ENCODE measurements around the gene DENND11.

DENND11 gene

GRCh38 chr7:141676618-141677017, 25.3 kb downstream of the DENND11 start:
- no peak for DNase-seq

DNA sequence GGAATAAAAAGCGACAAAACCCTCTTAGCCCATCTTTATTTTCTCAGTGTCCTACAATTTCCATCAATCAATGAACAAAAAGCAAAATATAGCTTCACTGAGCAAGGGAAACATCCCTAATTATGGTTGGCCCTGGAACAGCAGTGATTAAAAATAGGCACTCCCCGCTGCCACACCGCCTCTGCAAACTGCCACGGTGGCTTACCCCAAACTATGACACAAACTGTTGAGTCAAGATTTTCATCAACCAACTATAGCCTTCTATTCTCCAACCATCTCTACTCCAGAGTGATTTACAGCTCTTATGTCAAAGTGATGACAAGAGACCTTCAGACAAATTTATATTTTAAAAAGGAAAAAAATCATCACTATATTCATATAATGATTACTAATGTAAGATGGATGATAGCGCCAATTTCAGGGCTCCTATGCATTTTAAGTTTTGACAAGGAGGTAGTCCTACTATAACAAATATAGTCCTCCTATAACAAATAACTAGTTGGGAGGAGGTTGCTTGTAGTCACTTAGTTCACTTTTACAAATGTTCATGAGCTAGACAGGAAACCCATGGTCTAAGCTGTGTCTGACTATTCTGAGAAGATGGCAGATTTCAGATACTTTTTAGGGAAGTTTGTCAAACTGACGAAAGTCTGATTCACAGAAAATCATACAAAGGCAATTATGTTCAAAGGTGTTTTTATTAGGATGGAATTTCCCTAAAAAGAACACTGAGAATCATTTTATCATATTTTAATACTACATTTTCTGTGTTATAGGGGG, 26.3 kb downstream of the DENND11 start:
- no peak for DNase-seq

- no peak for DNase-seq
Measured at GRCh38 chr7:141674702-141675101, 27.3 kb downstream of the DENND11 start.

DNA sequence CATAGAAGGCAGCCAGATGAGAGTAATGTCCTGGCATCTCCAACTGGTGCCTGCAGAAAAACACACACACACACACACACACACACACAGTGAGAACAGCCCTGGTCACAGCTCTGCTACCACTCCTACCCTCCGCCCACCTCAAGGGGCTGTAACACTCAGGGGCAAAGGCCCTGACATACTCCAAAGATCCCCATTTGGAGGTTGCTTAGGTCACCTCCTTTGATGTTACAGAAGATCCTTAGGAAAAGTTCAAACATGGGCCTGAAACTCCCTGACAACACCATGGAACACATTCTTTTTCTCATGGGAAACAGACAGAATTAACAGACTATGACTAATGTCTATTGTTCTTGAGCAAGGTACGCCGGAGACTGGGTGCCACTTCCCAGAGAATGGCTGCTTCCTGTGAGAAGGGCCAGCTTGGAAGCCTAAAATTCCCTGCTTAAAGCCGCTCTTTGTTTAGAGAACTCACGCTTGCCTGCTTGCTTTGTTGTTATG, 27.7 kb downstream of the DENND11 start:
- no peak for DNase-seq

DNA sequence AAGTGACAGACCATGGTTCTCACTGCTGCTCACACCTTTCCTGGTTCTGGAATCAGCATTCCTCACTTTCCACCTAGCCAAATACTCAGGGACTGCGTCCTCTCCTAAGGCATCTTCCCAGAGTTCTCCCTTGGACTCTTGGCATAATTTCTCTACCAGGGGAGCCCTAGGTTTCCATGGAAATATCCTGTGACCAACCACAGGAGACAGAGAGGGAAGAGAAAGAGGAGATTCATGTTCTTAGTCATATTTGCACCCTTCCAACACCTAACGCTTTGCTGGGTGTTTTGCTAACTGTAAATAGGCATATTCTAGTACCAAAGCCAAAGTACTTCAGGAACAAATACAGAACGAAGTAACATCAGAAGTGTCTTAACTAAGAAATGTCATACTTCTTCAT, 28.6 kb downstream of the DENND11 start:
- no peak for DNase-seq

DNA sequence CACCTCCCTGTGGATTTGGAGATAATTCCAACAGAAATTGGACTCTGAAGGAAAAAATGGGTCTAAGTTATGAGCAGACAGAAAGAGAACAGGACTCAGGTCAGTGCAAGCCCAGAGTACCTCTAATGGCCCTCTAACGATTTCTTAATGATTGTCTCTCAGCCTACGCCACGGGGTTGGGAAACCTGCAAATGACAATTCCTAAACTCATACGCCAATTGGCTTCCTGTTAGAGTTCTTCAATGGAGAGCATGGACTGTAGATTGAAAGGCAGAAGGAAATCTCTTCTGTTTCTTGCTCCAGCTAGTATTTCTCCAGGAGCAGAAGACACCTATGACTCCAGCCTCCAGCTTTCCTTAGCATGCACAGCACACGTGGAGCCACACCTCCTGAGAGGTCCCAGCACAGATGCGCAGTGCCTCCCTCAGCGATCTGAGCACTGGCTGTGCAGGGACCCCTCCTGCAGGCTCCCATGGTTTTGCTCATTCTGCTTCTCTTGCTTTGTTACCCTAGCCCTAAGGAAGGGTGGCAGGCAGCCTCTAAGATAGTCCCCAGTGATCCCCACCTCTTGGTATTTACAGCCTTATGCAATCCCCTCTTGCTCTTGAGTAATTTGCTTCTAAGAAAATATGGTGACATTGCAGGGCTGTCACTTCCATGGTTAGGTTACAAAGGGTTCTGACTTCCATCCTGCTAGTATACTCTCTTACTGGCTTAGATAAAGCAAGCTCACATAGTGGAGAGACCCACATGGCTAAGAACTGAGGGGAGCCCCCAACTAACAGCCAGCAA, 30.1 kb downstream of the DENND11 start:
- no peak for DNase-seq

DNA sequence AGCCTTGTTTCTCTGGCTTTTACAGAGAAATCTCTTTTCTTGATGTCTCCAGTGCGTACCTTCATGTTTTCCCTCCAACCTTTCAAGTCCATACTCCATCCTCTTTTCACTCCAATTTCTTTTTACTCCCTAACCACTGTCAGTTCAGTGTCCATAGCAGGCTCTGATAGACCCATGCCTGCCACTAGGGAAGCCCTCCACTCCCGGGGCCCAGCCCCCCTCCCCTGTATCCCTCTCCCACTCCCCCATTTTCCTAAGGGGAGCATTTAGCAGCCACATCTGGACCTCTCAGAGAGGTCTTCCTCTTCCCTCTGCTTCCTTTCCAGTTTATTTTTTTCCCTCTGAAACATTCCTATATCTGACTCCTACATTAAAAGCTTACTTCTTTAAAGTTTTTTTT, 33.1 kb downstream of the DENND11 start:
- DNase-seq = no peak

- no peak for DNase-seq
Measured at GRCh38 chr7:141666071-141666470, 35.9 kb downstream of the DENND11 start.

GRCh38 chr7:141665208-141666035, 36.5 kb downstream of the DENND11 start:
- no peak for DNase-seq

GRCh38 chr7:141664450-141664849, 37.5 kb downstream of the DENND11 start:
- no peak for DNase-seq

GRCh38 chr7:141663081-141663849, 38.7 kb downstream of the DENND11 start:
- no peak for DNase-seq

DNA sequence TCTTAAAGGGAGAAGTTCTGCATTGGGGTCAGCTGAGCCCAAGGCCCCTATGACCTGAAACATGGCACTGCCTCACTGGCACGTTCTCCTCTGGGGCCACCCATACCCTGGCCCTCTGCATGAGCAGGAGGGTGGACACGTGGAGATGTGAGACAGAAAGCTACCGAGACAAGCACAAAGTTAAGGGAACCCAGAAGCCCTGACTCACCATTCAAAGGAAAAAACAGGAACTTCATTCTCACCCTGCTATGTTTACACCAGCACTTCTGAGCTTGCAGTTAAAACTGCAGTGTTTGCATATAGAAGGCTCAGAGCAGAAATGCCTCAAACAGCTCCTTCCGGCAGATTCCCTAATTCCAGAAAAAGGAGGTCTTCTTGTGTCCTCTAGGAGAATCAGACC, 41.7 kb downstream of the DENND11 start:
- no peak for DNase-seq

DNA sequence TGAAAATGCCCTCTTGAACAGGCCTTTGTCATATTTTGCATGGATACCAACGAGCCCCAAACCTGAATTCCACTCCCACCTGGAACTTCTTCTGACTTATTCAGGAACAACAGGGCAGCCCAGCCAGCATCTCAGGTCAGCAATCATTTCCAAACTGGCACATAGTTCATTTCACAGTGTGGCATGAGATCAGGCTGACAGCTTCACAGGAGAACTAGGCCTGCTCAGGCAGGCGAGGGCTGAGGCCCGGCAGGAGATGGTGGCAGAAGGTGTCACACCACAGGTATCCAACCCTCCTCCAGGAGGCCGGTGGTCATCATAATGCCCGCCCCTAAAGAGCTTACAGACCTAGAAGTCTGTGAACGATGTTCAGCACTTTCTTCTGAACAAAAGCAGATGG, 42.5 kb downstream of the DENND11 start:
- no peak for DNase-seq

- DNase-seq = peak; percentile 79
Measured at GRCh38 chr7:141654551-141654950, 47.4 kb downstream of the DENND11 start.

- no peak for DNase-seq
Measured at GRCh38 chr7:141652691-141653090, 49.3 kb downstream of the DENND11 start.

All from NCI-H1092 (cell line).